Mucosa of stomach (tissue), 1 donor: ENCODE results near the gene LMF1.

ENCODE experiments used
- H3K27me3 ChIP-seq: one replicate; pipeline ENCODE4 v1.7.0; 2013; ENCODE audit warnings: mild to moderate bottlenecking, low read length; ENCODE audit not compliant: control insufficient read depth, insufficient read depth
- H3K36me3 ChIP-seq: one replicate; pipeline ENCODE4 v1.7.0; 2013; ENCODE audit warnings: low read length; ENCODE audit not compliant: control insufficient read depth, insufficient read depth
- H3K4me1 ChIP-seq: one replicate; pipeline ENCODE4 v1.7.0; 2013; ENCODE audit warnings: mild to moderate bottlenecking, low read length; ENCODE audit not compliant: control insufficient read depth, insufficient read depth
- H3K4me3 ChIP-seq: one replicate; pipeline ENCODE4 v1.7.0; 2013; ENCODE audit warnings: low read length
- H3K9ac ChIP-seq: one replicate; pipeline ENCODE4 v1.7.0; 2013; ENCODE audit warnings: mild to moderate bottlenecking, low read length, moderate library complexity
- H3K9me3 ChIP-seq: one replicate; pipeline ENCODE4 v1.7.0; 2013; ENCODE audit warnings: mild to moderate bottlenecking, low read length, moderate library complexity; ENCODE audit not compliant: control insufficient read depth
- donor health status: Pancreatic carcinoma.

The LMF1 gene

DNA sequence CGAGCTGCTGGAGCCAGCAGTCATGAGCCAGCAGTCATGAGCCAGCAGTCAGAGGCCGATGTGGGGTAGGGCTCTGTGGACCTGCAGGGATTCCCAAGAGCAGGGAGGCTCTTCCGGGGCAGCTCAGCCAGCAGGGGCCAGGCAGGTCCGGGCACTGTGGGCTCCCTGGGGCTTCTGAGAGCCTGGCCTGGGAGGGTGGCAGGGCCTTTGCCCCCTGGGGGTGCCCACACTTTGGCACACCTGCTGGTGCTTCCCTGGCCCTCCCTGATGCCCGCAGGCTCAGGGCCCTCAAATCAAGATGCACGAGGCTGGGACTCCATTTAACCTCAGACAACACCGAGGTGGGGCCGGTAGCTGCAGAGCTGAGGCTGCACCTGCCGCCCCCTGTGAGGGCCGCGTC, 28.9 kb upstream of the LMF1 start:
- peaks cover 23% of the 10 kb centered on the region for H3K4me1 ChIP-seq
- no peaks in the 10 kb centered on the region for H3K9me3 ChIP-seq
- H3K9ac ChIP-seq: no peak overlapping the region
- no peak overlapping the region for H3K4me3 ChIP-seq
- no peaks in the 10 kb centered on the region for H3K36me3 ChIP-seq
- peaks cover 28% of the 10 kb centered on the region for H3K27me3 ChIP-seq

DNA sequence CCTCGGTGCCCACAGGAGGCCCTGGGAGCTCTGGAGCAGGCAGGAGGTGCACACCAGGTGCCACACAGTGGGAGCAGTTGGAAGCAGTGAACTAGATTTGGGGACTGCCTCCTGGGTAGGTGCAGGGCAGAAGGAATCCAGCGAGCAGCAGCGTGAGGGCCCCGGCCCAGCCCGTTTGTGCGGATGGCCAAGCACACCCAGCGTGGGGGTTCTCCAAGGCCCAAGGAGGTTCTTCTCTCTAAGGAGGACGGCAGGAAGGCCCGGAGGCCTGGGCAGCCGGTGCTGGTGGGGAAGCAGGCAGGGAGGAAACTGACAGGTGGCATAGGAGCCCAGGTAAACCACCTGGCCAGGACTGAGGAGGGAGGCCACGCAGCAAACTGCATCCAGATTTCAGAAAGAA, 27.8 kb upstream of the LMF1 start:
- no peaks in the 10 kb centered on the region for H3K36me3 ChIP-seq
- H3K4me3 ChIP-seq: no peak overlapping the region
- H3K27me3 ChIP-seq: peaks cover 31% of the 10 kb centered on the region
- H3K4me1 ChIP-seq: peaks cover 23% of the 10 kb centered on the region
- no peaks in the 10 kb centered on the region for H3K9me3 ChIP-seq
- H3K9ac ChIP-seq: no peak overlapping the region

DNA sequence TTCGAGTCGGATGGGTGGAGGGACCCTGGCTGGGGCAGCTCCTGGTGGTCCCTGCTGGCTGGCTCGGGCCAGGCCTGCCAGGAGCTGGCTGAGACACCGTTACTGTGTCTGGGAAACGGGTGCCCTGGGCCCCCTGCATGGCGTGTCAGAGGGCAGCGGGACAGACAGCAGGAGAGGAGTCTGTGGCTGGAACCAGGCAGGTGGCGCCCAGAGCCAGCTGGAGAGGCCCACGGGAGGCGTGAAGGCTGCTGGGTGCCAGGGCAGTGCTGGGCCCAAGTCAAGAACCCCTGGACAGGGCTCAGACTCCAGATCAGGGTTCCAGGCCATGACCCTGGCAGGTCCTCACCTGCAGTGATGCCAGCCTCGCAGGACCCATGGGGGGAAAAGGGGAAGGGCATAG, 27.4 kb upstream of the LMF1 start:
- H3K4me3 ChIP-seq: no peak overlapping the region
- no peak overlapping the region for H3K9ac ChIP-seq

DNA sequence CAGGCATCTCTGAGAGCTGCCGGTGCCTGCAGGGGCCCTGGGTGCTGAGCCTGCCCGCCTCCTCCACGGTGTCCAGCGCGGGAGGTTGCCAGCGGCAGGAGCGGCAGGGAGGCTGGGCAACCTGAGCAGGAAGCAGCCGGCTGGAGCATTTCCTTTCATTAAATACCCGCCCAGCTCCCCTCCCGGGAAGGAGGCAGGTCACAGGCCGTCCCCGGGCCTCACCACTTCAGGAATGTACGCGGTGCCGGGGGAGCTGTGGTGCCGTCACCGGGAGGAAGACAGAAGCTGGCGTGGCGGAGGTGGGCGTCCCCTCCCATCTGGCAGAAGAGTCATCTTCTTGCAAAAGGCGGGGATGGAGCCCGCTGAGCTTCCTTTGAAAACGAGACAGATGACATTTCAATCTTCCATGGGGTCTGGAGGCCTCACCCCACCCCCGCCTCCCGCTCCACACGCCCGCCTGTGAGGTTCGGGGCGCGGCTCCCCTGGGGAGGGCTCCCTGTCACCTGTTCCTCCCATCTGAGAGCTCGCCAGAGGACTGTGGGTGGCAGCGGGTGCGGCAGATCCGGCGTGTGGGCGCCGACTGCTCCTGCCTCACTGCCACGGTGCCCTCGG, 26.8 kb upstream of the LMF1 start:
- no peak overlapping the region for H3K4me3 ChIP-seq
- H3K9ac ChIP-seq: peak overlapping the region; percentile 15
- no peaks in the 10 kb centered on the region for H3K36me3 ChIP-seq
- no peaks in the 10 kb centered on the region for H3K9me3 ChIP-seq
- H3K4me1 ChIP-seq: peaks cover 16% of the 10 kb centered on the region
- peaks cover 30% of the 10 kb centered on the region for H3K27me3 ChIP-seq

More for the DNA sequence above, 27.4 kb upstream of the LMF1 start:
- peaks cover 31% of the 10 kb centered on the region for H3K27me3 ChIP-seq
- no peaks in the 10 kb centered on the region for H3K9me3 ChIP-seq
- H3K4me1 ChIP-seq: peaks cover 23% of the 10 kb centered on the region
- no peaks in the 10 kb centered on the region for H3K36me3 ChIP-seq

DNA sequence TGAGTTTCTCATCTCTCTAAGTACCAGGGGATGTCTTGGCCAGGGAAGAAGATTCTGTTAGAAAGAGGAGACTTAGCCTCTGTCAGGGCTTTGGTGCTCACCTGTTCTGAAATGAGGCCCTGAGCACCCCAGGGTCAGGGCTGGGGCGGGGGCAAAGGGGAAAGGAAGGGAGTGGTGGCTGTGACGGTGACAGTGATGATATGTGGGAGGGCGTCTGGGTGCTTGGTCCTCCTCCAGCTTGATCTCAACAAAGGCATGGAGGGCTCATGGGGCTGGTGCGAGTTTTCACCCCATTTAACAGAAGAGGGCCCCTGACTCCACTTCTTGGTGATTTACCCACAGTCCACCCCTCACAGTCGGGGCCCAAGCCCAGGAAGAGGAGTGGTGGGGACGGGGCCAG, 25.9 kb upstream of the LMF1 start:
- Histone ChIP-seq H3K36me3 (no peaks in the 10 kb centered on the region), H3K27me3 (peaks cover 35% of the 10 kb centered on the region), H3K4me1 (peaks cover 13% of the 10 kb centered on the region), H3K4me3 (no peak overlapping the region), H3K9me3 (no peaks in the 10 kb centered on the region), H3K9ac (peak overlapping the region; percentile 15)

DNA sequence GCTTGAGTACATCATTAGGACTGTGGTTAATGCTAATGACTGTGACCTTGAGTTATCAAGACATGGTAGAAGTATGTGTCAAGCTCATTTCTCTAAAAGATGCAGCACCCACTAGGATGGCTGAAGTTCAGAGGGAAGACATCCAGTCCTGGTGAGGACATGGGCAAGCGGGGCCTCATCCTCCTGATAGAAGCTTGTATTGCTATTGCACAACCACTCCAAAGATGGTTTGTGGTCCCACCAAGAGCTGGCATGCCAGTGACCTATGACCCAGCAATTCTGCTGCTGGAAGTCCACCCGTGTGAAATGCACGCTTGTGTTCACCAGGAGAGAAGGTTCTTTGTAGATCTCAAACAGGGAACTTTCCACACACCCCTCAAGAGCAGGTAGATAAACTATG, 25.0 kb upstream of the LMF1 start:
- Histone ChIP-seq H3K27me3 (peaks cover 31% of the 10 kb centered on the region), H3K9me3 (no peaks in the 10 kb centered on the region), H3K36me3 (no peaks in the 10 kb centered on the region), H3K4me1 (peaks cover 13% of the 10 kb centered on the region), H3K9ac (no peak overlapping the region), H3K4me3 (no peak overlapping the region)

DNA sequence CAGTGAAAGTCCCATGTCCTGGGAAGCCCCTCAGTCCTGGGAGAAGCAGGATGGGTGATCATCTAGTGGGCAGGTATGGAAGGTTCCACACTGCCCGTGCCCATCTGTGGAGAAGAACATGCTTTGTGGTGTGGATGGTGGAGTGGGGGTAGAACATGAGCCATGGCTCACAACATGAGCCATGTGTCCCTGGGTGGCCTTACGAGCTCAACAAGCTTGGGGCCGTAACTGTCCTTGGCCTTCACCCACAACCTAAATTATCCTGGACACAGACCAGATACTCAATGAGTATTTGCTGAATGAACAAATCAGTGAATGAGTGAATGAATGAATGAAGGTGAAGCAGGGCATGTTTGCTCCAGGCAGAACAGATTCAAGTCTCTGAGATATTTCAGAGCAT, 24.3 kb upstream of the LMF1 start:
- Histone ChIP-seq H3K9ac (no peak overlapping the region), H3K27me3 (peaks cover 38% of the 10 kb centered on the region), H3K9me3 (no peaks in the 10 kb centered on the region), H3K4me3 (no peak overlapping the region), H3K4me1 (peaks cover 13% of the 10 kb centered on the region), H3K36me3 (no peaks in the 10 kb centered on the region)

DNA sequence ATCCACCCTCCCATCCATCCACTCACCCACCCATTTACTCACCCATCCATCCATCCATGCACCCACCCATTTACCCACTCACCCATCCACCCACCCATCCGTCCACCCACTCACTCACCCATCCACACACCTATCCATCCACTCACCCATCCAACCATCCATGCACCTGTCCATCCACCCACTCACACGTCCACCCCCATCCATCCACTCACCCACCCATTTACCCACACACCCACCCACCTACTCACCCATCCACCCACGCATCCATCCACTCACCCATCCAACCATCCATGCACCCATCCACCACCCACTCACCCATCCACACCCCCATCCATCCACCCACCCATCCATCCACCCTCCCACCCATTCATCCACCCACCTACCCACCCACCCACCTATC, 22.9 kb upstream of the LMF1 start:
- Histone ChIP-seq H3K9ac (no peak overlapping the region), H3K27me3 (peaks cover 33% of the 10 kb centered on the region), H3K36me3 (no peaks in the 10 kb centered on the region), H3K4me1 (peaks cover 13% of the 10 kb centered on the region), H3K9me3 (no peaks in the 10 kb centered on the region), H3K4me3 (no peak overlapping the region)

DNA sequence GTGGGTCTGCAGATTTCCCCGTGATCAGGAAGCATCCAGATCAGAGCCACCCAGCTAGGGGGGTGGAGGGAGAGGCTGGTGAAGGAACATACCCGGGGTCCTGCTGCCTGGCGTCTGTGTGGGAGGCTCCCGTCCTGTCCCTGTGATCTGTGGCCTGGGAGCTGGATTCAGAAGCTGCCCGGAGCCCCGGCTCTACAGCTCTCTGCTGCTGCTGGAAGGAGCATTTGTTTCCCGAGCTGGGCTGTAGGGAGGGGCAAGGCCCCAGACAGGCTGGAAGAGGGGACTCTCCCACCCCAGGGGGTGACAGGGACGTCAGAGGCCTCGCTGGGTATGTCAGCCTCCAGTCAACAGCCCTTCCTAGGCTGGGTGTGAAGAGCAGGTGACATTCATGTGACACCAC, 21.0 kb upstream of the LMF1 start:
- H3K9ac ChIP-seq: no peak overlapping the region
- no peaks in the 10 kb centered on the region for H3K4me1 ChIP-seq
- no peaks in the 10 kb centered on the region for H3K36me3 ChIP-seq
- H3K27me3 ChIP-seq: peaks cover 27% of the 10 kb centered on the region
- H3K4me3 ChIP-seq: no peak overlapping the region
- no peaks in the 10 kb centered on the region for H3K9me3 ChIP-seq

DNA sequence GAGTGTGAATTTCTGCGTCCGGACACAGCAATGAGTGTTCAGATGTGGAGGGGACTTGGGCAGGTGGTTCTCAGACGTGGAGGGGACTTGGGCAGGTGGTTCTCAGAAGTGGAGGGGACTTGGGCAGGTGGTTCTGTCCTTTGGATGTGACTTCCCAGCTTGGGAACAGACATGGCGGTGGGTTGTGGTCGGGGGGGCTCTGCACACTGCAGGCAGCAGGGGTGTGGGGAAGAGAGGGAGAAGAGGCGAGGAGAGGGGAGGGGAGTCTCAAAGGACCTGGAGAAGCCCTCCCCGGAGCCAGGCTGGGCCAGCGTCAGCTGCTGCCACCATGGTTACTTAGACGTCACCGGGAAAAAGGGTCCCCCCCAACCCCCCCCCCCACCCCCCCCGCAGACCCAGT, 20.6 kb upstream of the LMF1 start:
- no peaks in the 10 kb centered on the region for H3K36me3 ChIP-seq
- peaks cover 27% of the 10 kb centered on the region for H3K27me3 ChIP-seq
- H3K9ac ChIP-seq: no peak overlapping the region
- H3K9me3 ChIP-seq: no peaks in the 10 kb centered on the region
- no peak overlapping the region for H3K4me3 ChIP-seq
- no peaks in the 10 kb centered on the region for H3K4me1 ChIP-seq

DNA sequence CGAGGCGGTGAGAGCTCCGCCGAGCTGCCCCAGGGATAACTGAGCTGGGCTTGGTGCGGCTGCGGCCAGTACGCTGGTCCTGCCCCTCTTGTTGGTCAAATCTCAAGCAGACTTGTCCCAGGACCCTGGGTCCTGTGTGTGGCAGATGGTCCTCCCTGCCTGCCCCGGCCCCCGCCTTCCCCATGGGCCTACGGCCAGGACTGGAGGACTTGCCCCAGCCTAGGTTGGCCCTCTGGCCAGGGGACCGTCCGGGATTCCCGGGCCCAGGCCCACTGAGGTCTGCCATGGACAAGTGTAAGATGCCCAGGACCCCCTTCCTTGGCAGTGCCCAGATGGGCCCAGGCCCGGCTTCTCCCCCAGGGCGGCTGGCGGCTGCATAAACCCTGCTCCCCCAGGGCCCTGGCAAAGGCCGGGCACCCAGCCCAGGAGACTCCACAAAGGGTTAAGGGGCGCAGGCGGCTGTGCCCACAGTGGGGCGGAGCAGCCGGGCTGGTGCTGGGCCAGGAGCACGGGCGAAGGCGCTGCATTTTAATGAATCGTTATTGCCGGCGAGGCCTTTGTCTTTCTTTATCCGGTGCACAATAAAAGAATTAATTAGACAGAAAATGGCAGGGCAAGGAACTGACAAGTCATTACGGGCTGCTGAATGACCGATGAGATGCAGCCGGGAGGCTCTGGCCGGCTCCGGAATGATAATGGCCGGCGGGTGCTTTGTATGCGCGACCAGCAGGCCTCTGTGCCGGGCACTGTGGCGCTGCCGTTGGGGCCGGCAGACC, 19.9 kb upstream of the LMF1 start:
- H3K9me3 ChIP-seq: no peaks in the 10 kb centered on the region
- H3K4me1 ChIP-seq: no peaks in the 10 kb centered on the region
- H3K36me3 ChIP-seq: no peaks in the 10 kb centered on the region
- peaks cover 27% of the 10 kb centered on the region for H3K27me3 ChIP-seq
- H3K4me3 ChIP-seq: no peak overlapping the region
- no peak overlapping the region for H3K9ac ChIP-seq

DNA sequence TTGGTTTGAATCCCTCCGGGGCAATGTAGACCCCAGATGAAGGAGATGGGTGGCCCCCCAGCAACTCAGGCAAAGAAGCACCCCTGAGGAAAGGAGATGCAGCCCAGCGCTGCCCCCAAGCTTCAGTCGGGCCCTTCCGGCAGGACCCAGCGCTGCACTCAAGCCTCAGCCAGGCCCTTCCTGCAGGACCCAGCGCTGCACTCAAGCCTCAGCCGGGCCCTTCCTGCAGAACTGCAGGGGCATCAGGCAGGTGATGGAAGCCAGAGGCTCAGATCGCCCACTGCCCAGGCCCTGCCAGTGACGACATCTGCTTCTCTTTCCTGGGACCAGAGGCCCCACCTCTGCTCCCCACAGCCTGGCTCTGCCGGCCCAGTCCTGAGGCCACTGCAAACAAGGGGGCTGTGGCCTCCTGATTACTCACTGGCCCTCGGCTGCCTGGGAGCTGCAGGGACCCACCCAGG, 18.6 kb upstream of the LMF1 start:
- no peaks in the 10 kb centered on the region for H3K4me1 ChIP-seq
- H3K4me3 ChIP-seq: no peak overlapping the region

More for the DNA sequence above, 18.6 kb upstream of the LMF1 start:
- Histone ChIP-seq H3K9me3 (no peaks in the 10 kb centered on the region), H3K36me3 (no peaks in the 10 kb centered on the region), H3K9ac (no peak overlapping the region), H3K27me3 (peaks cover 21% of the 10 kb centered on the region)
